HG03064 (cell line): Measurements from ENCODE around the gene PTPRH.
"Not testable (repeated sequence)": the region's sequence is repeated elsewhere in the genome, so short reads cannot be mapped to it uniquely, and the experiment has no call there.

Experiments used
- ATAC-seq: cut with Tn5 transposase; IDR thresholded peaks from one replicate; pipeline ENCODE4 v1.9.1; 2021; ENCODE audit warnings: low read depth; ENCODE audit not compliant: unreplicated experiment

PTPRH gene

GRCh38 chr19:55193481-55193880 is 15.8 kb downstream of the PTPRH start:
- no peak for ATAC-seq

- no peak for ATAC-seq
These were observed 19.9 kb downstream of the PTPRH start for GRCh38 chr19:55189403-55189835.

DNA sequence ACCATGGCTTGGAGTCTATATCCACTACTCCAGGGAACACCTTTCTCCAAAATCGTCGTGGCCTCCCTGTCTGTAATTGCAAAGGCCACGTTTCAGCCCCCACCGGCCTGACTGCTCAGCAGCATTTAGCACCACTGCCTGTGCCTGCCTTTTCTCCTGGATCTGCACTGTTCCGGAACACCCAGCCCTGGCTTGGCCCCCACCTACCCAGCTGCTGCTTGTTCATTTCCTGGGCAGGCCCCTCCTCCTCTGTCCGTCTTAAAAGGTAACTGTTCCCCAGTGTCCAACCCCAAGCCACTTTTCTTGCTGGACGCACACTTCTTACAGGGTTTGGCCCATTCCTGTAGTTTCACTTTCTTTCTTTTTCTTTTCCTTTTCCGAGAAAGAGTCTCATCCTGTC is 20.7 kb downstream of the PTPRH start:
- no peak for ATAC-seq

DNA sequence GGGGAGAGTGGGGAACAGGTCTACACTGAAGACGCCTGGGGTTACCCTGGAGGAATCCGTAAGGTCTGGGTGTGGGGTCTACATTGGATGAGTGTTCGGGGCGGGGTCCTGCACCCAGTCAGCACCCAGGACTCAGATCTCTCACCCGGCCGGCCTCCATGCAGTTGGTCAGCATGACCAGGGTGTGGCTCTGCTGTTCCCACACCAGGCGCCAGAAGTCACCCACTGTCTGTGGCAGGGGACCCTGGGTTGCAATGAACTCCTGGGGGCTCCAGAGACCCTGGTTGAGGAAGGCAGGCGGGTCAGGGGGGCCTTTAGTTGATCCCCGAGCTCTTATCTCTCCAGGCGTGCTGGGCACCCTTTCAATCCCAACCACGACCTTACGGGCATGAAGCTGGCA is 23.2 kb downstream of the PTPRH start:
- ATAC-seq = no peak

GRCh38 chr19:55181740-55182139 is 27.6 kb downstream of the PTPRH start:
- ATAC-seq = no peak

DNA sequence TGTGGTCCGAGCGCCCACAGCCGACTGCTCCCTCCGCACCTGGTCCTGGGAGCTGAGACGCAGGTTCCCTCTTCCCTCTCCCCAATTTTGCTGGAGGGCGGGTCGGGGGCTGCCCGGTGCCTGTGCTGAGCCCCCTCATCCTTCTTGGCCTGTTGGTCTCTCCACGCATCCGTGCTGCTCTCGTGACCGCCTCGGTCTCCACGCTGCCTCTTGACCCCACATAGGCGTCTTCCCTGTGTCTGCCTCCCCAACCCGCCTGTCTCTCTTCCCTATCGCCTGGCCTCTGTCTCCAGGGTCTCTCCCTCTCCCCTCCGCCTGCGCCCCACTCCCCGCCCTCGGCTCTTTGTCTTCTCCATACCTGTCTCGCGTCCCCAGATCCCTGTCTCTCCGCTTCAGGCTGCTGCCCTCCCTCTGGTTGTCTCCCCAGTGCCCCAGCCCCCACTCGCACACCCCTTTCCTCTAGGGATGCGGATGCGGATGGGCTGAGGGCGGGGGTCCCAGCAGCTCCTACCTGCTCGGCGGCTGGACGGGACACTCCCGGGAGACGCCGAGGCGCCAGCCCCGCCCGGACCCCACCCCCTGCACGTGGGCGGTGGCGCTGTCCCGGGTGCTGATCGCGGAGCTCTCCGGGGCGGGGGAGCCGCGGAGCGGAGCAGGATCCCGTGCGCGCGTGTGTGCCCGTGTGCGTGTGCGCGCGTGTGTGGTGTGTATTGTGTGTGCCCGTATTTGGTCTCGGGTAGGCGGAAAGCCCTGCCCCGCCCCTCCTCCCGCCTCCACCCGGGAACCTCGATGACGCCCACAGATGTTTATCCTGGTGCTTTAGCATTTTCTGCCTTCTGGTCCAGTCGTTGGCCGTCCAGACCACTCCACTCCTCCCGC is 29.5 kb downstream of the PTPRH start, which contains the start of gene SYT5:
Gene SYT5 (minus strand): TSS at position 684 of the 879 bp plus-strand sequence. CDS start 1,248 bp downstream, outside the sequence.
- ATAC-seq = no peak

GRCh38 chr19:55178781-55179599 is 30.3 kb downstream of the PTPRH start:
- peak; percentile 60 for ATAC-seq

DNA sequence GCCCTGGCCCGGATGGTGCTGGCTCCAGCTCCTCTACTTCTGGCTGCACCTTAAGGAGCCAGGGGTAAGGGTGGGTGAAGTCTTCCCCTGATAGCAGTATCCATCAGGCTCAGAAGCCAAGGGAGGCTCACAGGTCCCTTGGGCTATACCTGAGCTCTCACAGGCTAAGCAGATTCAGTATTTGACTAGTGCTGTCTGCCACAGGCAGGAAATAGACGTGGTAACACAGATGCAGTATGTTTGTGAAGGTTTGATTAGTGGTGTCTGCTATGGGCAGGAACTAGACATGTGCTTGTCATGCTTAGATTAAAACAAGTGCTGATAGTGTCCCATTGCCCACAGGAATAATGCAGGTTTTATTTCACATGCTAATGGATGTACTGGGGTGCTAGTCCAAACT is 33.2 kb downstream of the PTPRH start:
- ATAC-seq = no peak

- no peak for ATAC-seq
These were observed 34.0 kb downstream of the PTPRH start for GRCh38 chr19:55175117-55175867.

- no peak for ATAC-seq
These were observed 34.7 kb downstream of the PTPRH start for GRCh38 chr19:55174425-55175116.

DNA sequence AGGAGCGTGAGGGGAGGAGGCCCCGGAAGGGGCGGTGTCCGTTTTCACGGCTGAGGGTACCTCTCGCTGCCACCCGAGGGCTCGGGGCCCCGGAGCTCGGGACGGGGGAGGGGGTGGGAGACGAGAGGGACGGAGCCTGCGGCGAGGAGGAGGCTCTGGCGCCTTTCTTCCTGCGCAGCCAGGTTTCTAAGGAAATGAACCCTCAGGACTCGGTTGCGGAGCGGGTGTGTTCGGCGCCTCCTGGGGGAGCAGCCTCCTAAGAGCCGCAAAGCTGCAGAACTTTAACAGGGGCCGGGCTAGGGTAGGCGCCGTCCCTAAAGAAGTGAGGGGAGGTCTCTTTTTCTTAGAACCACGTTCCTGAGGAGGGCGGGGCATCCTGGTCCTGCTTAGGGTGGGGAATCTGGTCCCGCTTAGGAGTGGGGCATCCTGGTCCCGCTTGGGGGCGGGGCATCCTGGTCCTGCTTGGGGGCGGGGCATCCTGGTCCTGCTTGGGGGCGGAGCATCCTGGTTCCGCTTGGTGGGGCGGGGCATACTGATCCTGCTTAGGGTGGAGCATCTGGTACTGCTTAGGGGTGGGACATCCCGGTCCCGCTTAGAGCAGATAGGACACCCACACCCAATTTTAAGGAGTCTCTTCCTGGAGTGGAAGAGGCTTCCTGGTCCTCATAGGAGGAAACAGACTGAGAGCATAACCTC is 35.4 kb downstream of the PTPRH start:
- no peak for ATAC-seq

GRCh38 chr19:55173186-55173713 is 36.1 kb downstream of the PTPRH start:
- no peak for ATAC-seq

DNA sequence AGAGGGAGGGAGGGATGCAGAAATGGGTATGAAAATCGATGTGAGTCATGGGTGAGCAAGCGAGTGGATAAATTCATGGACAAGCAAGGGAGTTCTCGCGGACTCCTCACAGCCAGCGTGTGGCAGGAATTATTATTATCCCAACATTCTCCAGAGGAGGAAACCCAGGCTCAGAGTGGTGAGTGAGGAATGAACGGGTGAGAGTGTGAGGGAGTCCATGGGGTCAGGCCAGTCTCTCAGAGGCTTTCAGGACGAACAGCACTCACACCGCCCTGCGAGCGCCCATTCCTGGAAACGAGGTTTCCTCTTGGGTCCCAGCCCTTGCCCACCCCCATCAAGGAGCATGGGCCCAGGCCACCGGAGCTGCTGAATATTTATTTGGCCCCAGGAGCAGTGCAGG is 36.6 kb downstream of the PTPRH start:
- no peak for ATAC-seq

GRCh38 chr19:55172318-55172717 is 37.0 kb downstream of the PTPRH start:
- ATAC-seq = not testable (repeated sequence)

- ATAC-seq = no peak
These were observed 37.9 kb downstream of the PTPRH start for GRCh38 chr19:55171440-55171839.

GRCh38 chr19:55169136-55169535 is 40.2 kb downstream of the PTPRH start:
- no peak for ATAC-seq

DNA sequence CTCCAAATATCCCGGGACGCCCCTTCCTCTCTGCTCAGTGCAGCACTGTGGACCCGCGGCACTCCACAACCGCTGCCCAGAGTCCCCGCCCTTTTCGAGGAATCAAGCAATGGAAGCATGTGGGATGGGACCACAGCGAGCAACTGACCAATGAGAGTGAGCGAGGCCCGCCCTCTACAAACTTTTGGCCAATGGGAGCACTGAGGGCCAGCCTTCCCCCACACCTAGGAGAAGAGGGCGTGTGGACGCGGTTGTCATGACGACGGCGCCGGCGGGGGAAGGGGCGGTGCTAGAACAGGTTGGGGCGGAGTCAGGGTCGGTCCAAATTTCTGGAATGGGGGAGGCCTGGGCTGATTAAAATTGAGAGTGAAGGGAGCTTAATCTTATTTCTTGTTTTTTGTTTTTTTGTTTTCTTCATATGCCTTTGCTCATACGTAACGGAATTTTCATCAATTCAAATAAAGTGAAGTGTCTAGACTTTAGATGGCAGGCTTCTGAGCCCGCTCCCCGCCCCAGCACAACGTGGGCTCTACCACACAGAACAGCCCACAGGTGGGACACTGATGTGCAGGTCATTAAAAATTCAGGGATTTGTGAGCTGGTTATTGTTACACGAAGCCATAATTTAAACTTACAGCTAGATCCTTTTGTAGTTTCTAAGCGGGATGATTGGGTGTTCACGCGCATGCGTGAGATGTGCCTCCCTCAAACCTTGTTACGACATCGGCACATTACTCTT is 42.6 kb downstream of the PTPRH start, which contains the start of gene DNAAF3:
Gene DNAAF3 (minus strand): TSS at position 84 of the 739 bp plus-strand sequence. CDS start 200 bp downstream, outside the sequence.
- ATAC-seq = peak; percentile 61

GRCh38 chr19:55165952-55166529 is 43.3 kb downstream of the PTPRH start:
- ATAC-seq = no peak
